GM12878 (cell line): Measurements from ENCODE around the gene ZNF592. TPM values are rescaled to one million over a fixed set of nuclear protein-coding genes. Genes with fewer than 3 reads are reported as not detected.

ENCODE experiments used
- ATF7 ChIP-seq: fragments of 450-650 bp; IDR thresholded peaks from 2 replicates; pipeline ENCODE4 v1.6.1; 2016; ENCODE audit warnings: low read depth, mild to moderate bottlenecking
- CREM ChIP-seq: IDR thresholded peaks from 2 replicates; pipeline ENCODE4 v1.6.1; 2014; ENCODE audit warnings: antibody characterized with exemption, low read depth
- ETV6 ChIP-seq, 2 experiments: fragments of 450-650 bp in 1 of 2; IDR thresholded peaks in 1 of 2; conservative IDR thresholded peaks in 1 of 2; 2 replicates each; pipeline ENCODE4 v1.6.1; 2014; ENCODE audit warnings: antibody characterized with exemption in 1 of 2, borderline replicate concordance in 1 of 2, low read depth in 1 of 2, mild to moderate bottlenecking in 1 of 2, moderate library complexity in 1 of 2
- IKZF2 ChIP-seq, 2 experiments: fragments of 450-650 bp; IDR thresholded peaks; 2 replicates each; pipeline ENCODE4 v1.6.1; 2017; ENCODE audit warnings: mild to moderate bottlenecking in 2 of 2, moderate library complexity in 2 of 2
- KAT2A ChIP-seq: conservative IDR thresholded peaks from 2 replicates; pipeline ENCODE4 v1.6.1; 2011; ENCODE audit warnings: low read depth, low read length; ENCODE audit not compliant: control insufficient read depth
- MLLT1 ChIP-seq: fragments of 450-650 bp; IDR thresholded peaks from 2 replicates; pipeline ENCODE4 v1.6.1; 2016; ENCODE audit warnings: mild to moderate bottlenecking
- NBN ChIP-seq: fragments of 450-650 bp; IDR thresholded peaks from 2 replicates; pipeline ENCODE4 v1.6.1; 2016
- NRF1 ChIP-seq: conservative IDR thresholded peaks from 2 replicates; pipeline ENCODE4 v1.6.1; 2011; ENCODE audit warnings: mild to moderate bottlenecking, low read depth, low read length, improper control_type of control experiment
- TARDBP ChIP-seq: IDR thresholded peaks from 2 replicates; pipeline ENCODE4 v1.6.1; 2016; ENCODE audit warnings: borderline replicate concordance
- polyA plus RNA-seq, 11 experiments: library from polyadenylated mRNA; depleted of rRNA in 4 of 11; unstranded in 6 of 11; stranded (reverse) in 5 of 11; fragments of >200 nt; fragmentation: Nextera tagmentation in 4 of 11; fragmentation: Illumina TruSeq in 1 of 11; extraction: Ambion mirVana in 4 of 11; extraction: Trizol in 1 of 11; gene quantifications; 1 replicate in 1 of 11; 2 replicates in 10 of 11; pipeline versions ENCODE4 v1.2.1 to v1.2.3, GENCODE V29; 2011 to 2016; ENCODE audit warnings: inconsistent platforms in 2 of 11, missing spikeins in 2 of 11, low read depth in 1 of 11
- total RNA-seq, 4 experiments: library from RNA; depleted of rRNA in 3 of 4; stranded (reverse); fragments of >200 nt in 3 of 4; fragmentation: Illumina TruSeq in 1 of 4; extraction: Trizol in 1 of 4; gene quantifications; 2 replicates each; pipeline versions ENCODE4 v1.2.1 to v1.2.3, GENCODE V29; 2013 to 2021
- TF ChIP-seq, protein P1 (sequence below): fragments of 450-650 bp; IDR thresholded peaks from 2 replicates; pipeline ENCODE4 v1.6.1; 2017; ENCODE audit warnings: mild to moderate bottlenecking, moderate library complexity
- TF ChIP-seq, protein P2 (sequence below): fragments of 450-650 bp; IDR thresholded peaks from 2 replicates; pipeline ENCODE4 v1.6.1; 2016; ENCODE audit warnings: mild to moderate bottlenecking

Gene ZNF592
- total and polyA plus RNA-seq, 10 of the 15 experiments (the other 5 are each of a cell fraction or from before 2014, with no cell fraction given): 0.95 to 23.7 (median 8.6) TPM

- TF ChIP-seq ETV6 (conservative IDR thresholded peaks at IDR 0.05 in 1 of 2, IDR thresholded peaks at IDR 0.05 in 1 of 2; ENCODE audit: borderline replicate concordance in 1 of 2, low read depth in 1 of 2) (no peak), NRF1 (no peak), CREM (no peak), NBN (no peak), IKZF2 (IDR thresholded peaks at IDR 0.05) (peak; percentile 19 to 42; a peak in 1 of 4 replicates), MLLT1 (no peak), KAT2A (no peak), ATF7 (no peak), TARDBP (no peak)
- TF ChIP-seq, protein P1, sequence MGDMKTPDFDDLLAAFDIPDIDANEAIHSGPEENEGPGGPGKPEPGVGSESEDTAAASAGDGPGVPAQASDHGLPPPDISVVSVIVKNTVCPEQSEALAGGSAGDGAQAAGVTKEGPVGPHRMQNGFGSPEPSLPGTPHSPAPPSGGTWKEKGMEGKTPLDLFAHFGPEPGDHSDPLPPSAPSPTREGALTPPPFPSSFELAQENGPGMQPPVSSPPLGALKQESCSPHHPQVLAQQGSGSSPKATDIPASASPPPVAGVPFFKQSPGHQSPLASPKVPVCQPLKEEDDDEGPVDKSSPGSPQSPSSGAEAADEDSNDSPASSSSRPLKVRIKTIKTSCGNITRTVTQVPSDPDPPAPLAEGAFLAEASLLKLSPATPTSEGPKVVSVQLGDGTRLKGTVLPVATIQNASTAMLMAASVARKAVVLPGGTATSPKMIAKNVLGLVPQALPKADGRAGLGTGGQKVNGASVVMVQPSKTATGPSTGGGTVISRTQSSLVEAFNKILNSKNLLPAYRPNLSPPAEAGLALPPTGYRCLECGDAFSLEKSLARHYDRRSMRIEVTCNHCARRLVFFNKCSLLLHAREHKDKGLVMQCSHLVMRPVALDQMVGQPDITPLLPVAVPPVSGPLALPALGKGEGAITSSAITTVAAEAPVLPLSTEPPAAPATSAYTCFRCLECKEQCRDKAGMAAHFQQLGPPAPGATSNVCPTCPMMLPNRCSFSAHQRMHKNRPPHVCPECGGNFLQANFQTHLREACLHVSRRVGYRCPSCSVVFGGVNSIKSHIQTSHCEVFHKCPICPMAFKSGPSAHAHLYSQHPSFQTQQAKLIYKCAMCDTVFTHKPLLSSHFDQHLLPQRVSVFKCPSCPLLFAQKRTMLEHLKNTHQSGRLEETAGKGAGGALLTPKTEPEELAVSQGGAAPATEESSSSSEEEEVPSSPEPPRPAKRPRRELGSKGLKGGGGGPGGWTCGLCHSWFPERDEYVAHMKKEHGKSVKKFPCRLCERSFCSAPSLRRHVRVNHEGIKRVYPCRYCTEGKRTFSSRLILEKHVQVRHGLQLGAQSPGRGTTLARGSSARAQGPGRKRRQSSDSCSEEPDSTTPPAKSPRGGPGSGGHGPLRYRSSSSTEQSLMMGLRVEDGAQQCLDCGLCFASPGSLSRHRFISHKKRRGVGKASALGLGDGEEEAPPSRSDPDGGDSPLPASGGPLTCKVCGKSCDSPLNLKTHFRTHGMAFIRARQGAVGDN: 0 out of 2 replicates have a peak, but pooled peaks have one; percentile 17
- TF ChIP-seq, protein P2, sequence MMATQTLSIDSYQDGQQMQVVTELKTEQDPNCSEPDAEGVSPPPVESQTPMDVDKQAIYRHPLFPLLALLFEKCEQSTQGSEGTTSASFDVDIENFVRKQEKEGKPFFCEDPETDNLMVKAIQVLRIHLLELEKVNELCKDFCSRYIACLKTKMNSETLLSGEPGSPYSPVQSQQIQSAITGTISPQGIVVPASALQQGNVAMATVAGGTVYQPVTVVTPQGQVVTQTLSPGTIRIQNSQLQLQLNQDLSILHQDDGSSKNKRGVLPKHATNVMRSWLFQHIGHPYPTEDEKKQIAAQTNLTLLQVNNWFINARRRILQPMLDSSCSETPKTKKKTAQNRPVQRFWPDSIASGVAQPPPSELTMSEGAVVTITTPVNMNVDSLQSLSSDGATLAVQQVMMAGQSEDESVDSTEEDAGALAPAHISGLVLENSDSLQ: 0 out of 2 replicates have a peak, but pooled peaks have one; percentile 29
These were observed 13.3 kb downstream of the ZNF592 start (continued) for GRCh38 chr15:84761607-84762131.
